CD4-positive, alpha-beta T cell treated with Interferon gamma for 1 hour (primary cell): ENCODE data around the gene TERB2.
A peak's percentile ranks its signal among the peaks of the same experiment; 100 is the strongest.
"Not testable (repeated sequence)": the region's sequence is repeated elsewhere in the genome, so short reads cannot be mapped to it uniquely, and the experiment has no call there.

ENCODE experiments used
- DNase-seq: peaks from one replicate; pipeline ENCODE4 v3.0.0-alpha.2; 2020

TERB2 gene

GRCh38 chr15:45003731-45004410 lies 47.4 kb downstream of the TERB2 start:
- DNase-seq = not testable (repeated sequence)

- not testable (repeated sequence) for DNase-seq
Observed at GRCh38 chr15:45004590-45005175, 48.2 kb downstream of the TERB2 start.

- DNase-seq = no peak
Observed at GRCh38 chr15:45009046-45009445, 52.6 kb downstream of the TERB2 start.

GRCh38 chr15:45015114-45015513 lies 58.6 kb downstream of the TERB2 start:
- not testable (repeated sequence) for DNase-seq

- DNase-seq = not testable (repeated sequence)
Observed at GRCh38 chr15:45020222-45020900, 63.9 kb downstream of the TERB2 start.

GRCh38 chr15:45020901-45021259 lies 64.4 kb downstream of the TERB2 start:
- DNase-seq = not testable (repeated sequence)

GRCh38 chr15:45021348-45021747 lies 64.9 kb downstream of the TERB2 start:
- no peak for DNase-seq

GRCh38 chr15:45022871-45023658 lies 66.6 kb downstream of the TERB2 start, which contains the start of gene SORD:
SORD (plus strand) TSS chr15:45023195; CDS start chr15:45023284, 89 bp downstream.
- DNase-seq = peak; percentile 87

GRCh38 chr15:45023659-45024225 lies 67.3 kb downstream of the TERB2 start:
- DNase-seq = no peak

GRCh38 chr15:45024649-45025048 lies 68.2 kb downstream of the TERB2 start:
- not testable (repeated sequence) for DNase-seq

GRCh38 chr15:45025627-45026026 lies 69.1 kb downstream of the TERB2 start:
- not testable (repeated sequence) for DNase-seq

GRCh38 chr15:45026651-45027190 lies 70.2 kb downstream of the TERB2 start:
- no peak for DNase-seq

GRCh38 chr15:45027220-45027619 lies 70.7 kb downstream of the TERB2 start:
- DNase-seq = no peak
